Measurements from ENCODE around the gene GRK6. TPM values are rescaled to one million over a fixed set of nuclear protein-coding genes. Genes with fewer than 3 reads are reported as not detected.

GRK6 gene
- total and polyA plus RNA-seq, 9 of the 15 experiments (the other 6 are each of a cell fraction or from before 2014, with no cell fraction given), result 0.63 to 122 (median 44.5) TPM

- POLR2A ChIA-PET, result interaction anchor here (0.7 to 1.7 kb wide), 5 partner anchors 17 to 23 kb away, joined by 3 to 10 read pairs (median 4); no protein-coding TSS in a partner anchor
- no peaks in the 10 kb centered on the region for H3K9me1 ChIP-seq (ENCODE audit: control insufficient read depth, insufficient read depth, low read length)
- H3K79me2 ChIP-seq (ENCODE audit: control insufficient read depth, insufficient read depth, low read length), result peaks cover 36% of the 10 kb centered on the region
- H3K9ac ChIP-seq (ENCODE audit: insufficient read depth in 1 of 2, low read depth in 2 of 2, low read length in 2 of 2), result peak overlapping the region; percentile 77 to 97
- H3K27ac ChIP-seq (ENCODE audit: extremely low read depth, low read depth, low read length), result peak overlapping the region; percentile 79
- H4K20me1 ChIP-seq (replicated peaks; ENCODE audit: control insufficient read depth, insufficient read depth, low read length), result no peaks in the 10 kb centered on the region; the same call in 1 of the 2 replicates
- no peaks in the 10 kb centered on the region for H3K9me3 ChIP-seq (replicated peaks; ENCODE audit: control insufficient read depth, insufficient read depth, low read depth, low read length)
- H3K27me3 ChIP-seq (ENCODE audit: control insufficient read depth in 2 of 2, insufficient read depth in 2 of 2, low read length in 2 of 2), result no peaks in the 10 kb centered on the region
- peak; percentile 60 to 88 (median 82) for DNase-seq (ENCODE audit: extremely low read depth in 1 of 4, low spot score in 3 of 4)
- intact Hi-C loops (cut with micrococcal nuclease) (no loop called here), in situ Hi-C loops (cut with MboI) (no loop called here)
- H3K4me1 ChIP-seq (replicated peaks in 1 of 2; ENCODE audit: control insufficient read depth in 2 of 2, insufficient read depth in 2 of 2, low read length in 2 of 2), result peaks cover 21 to 67% of the 10 kb centered on the region in 2 experiments
- FAIRE-seq, result no peak
- peaks cover 29% of the 10 kb centered on the region; the same call in 1 of the 3 replicates for H3K36me3 ChIP-seq (ENCODE audit: control insufficient read depth, insufficient read depth, low read length)
- peak overlapping the region; percentile 82 for H3K4me2 ChIP-seq (ENCODE audit: insufficient read depth, low read length)
- peak overlapping the region; percentile 65 for H3K4me3 ChIP-seq
- BruUV-seq (replicated peaks), result TSS peak; percentile 39
- ATAC-seq, result peak; percentile 61
- H2AFZ ChIP-seq (ENCODE audit: low read depth, low read length), result peak overlapping the region; percentile 68
- WGBS (ENCODE audit: insufficient coverage, low coverage, missing lambda C conversion rate), result 0% methylated on average over 23 of the region's 93 CpGs
- CTCF ChIA-PET (ENCODE audit: low intra/inter-chr PET ratio), result interaction anchor here (0.6 kb wide), 2 partner anchors 19 kb away, joined by 3 read pairs; no protein-coding TSS in a partner anchor
- peak in 1 of 2 experiments; percentile 15; a peak in 1 of 4 replicates for TF ChIP-seq NRF1 (conservative IDR thresholded peaks at IDR 0.05 in 1 of 2, IDR thresholded peaks at IDR 0.05 in 1 of 2)
- TF ChIP-seq KAT2B (IDR thresholded peaks at IDR 0.05; ENCODE audit: low read depth, low read length), result no peak
- no peak for TF ChIP-seq ZNF146 (CRISPR knock-in tag; IDR thresholded peaks at IDR 0.05; ENCODE audit: unreplicated experiment)
- TF ChIP-seq NONO (IDR thresholded peaks at IDR 0.05; ENCODE audit: low read depth in 2 of 2, low read length in 1 of 2), result no peak
- no peak for TF ChIP-seq MAFG (tag; conservative IDR thresholded peaks at IDR 0.05)
- TF ChIP-seq PHF8 (IDR thresholded peaks at IDR 0.05; ENCODE audit: borderline replicate concordance, low read length), result peak; percentile 34; the same call in 1 of the 2 replicates
- no peak for TF ChIP-seq FOS (IDR thresholded peaks at IDR 0.05; ENCODE audit: extremely low read depth, insufficient read length)
- 0 out of 2 replicates have a peak, but pooled peaks have one; percentile 41 for TF ChIP-seq GATAD2A (IDR thresholded peaks at IDR 0.05)
- TF ChIP-seq DEAF1 (CRISPR knock-in tag; IDR thresholded peaks at IDR 0.05), result no peak
- TF ChIP-seq NR3C1 (CRISPR knock-in tag; IDR thresholded peaks at IDR 0.05), result peak; percentile 30; the same call in 1 of the 2 replicates
- no peak for TF ChIP-seq SUPT5H (IDR thresholded peaks at IDR 0.05)
- TF ChIP-seq ZNF124 (CRISPR knock-in tag; IDR thresholded peaks at IDR 0.05), result no peak
- no peak for TF ChIP-seq MECOM (CRISPR knock-in tag; IDR thresholded peaks at IDR 0.05)
- no peak for TF ChIP-seq EHMT2 (IDR thresholded peaks at IDR 0.05)
- no peak for TF ChIP-seq RERE (CRISPR knock-in tag; IDR thresholded peaks at IDR 0.05; ENCODE audit: borderline replicate concordance)
Measured at GRCh38 chr5:177472460-177473442, 46.3 kb downstream of the GRK6 start.

Measured in K562 (cell line).